HL-60 (cell line): ENCODE measurements around the gene LRFN5.

ENCODE experiments used
- DNase-seq, 2 experiments: peaks; one replicate each; pipeline ENCODE4 v3.0.0-alpha.2; 2010 to 2020; ENCODE audit warnings: low read depth in 1 of 2, low spot score in 1 of 2
- H3K27ac ChIP-seq: fragments of 250-450 bp; sonication (Bioruptor Pico); replicated peaks from 2 replicates; pipeline ENCODE4 v1.5.1; 2020; ENCODE audit warnings: mild to moderate bottlenecking, moderate library complexity
- H3K27me3 ChIP-seq: fragments of 250-450 bp; sonication (Bioruptor Pico); 2 replicates; pipeline ENCODE4 v1.5.1; 2021; ENCODE audit warnings: mild to moderate bottlenecking, moderate library complexity; ENCODE audit not compliant: insufficient read depth, poor library complexity, severe bottlenecking
- H3K4me3 ChIP-seq: replicated peaks from 2 replicates; pipeline ENCODE4 v1.5.1; 2011; ENCODE audit warnings: mild to moderate bottlenecking, control low read depth, low read length; ENCODE audit not compliant: insufficient read depth
- CTCF ChIP-seq: IDR thresholded peaks from one replicate; pipeline ENCODE4 v1.5.1; 2011; ENCODE audit warnings: low read length, control low read depth, inconsistent platforms; ENCODE audit not compliant: insufficient read depth
- GABPA ChIP-seq: IDR thresholded peaks from 2 replicates; pipeline ENCODE4 v1.6.1; 2012; ENCODE audit warnings: low read depth
- POLR2AphosphoS5 ChIP-seq: IDR thresholded peaks from 2 replicates; pipeline ENCODE4 v1.6.1; 2012; ENCODE audit warnings: low read depth
- REST ChIP-seq: IDR thresholded peaks from 2 replicates; pipeline ENCODE4 v1.6.1; 2012; ENCODE audit warnings: low read depth; ENCODE audit not compliant: insufficient replicate concordance
- SPI1 ChIP-seq: IDR thresholded peaks from 2 replicates; pipeline ENCODE4 v1.6.1; 2012; ENCODE audit warnings: low read depth, mild to moderate bottlenecking, borderline replicate concordance

Gene LRFN5

DNA sequence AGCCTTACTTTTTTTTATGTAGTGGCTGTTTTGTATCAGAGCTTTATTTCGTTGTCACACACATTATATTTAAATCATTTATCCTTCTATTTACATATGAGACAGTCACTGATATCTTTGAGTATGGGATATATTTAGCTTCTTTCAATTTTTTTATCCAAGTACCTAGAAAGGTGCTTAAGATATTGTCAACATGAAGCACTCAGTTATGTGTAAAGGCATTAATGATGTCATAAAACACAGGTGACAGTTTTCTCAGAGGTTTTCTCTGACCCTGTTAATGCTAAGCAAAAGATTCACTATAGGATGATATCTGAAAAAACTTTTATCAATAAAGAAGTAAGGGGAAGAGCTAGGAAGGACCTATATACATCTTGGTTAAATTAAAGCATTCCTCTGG, 23.2 kb downstream of the LRFN5 start:
- no peak for DNase-seq
- H3K27ac ChIP-seq = no peak overlapping the region
- no peak for TF ChIP-seq REST
- no peak for TF ChIP-seq CTCF
- no peak for TF ChIP-seq GABPA
- TF ChIP-seq SPI1 = no peak
- TF ChIP-seq POLR2AphosphoS5 = no peak
- H3K27me3 ChIP-seq = no peaks in the 10 kb centered on the region
- no peak overlapping the region for H3K4me3 ChIP-seq

- Histone ChIP-seq H3K4me3 (no peak overlapping the region), H3K27me3 (no peaks in the 10 kb centered on the region), H3K27ac (no peak overlapping the region)
- no peak for TF ChIP-seq CTCF
- TF ChIP-seq SPI1 = no peak
- TF ChIP-seq REST = no peak
- TF ChIP-seq POLR2AphosphoS5 = no peak
- no peak for TF ChIP-seq GABPA
- no peak for DNase-seq
Observed at GRCh38 chr14:41634286-41634685, 27.6 kb downstream of the LRFN5 start.

DNA sequence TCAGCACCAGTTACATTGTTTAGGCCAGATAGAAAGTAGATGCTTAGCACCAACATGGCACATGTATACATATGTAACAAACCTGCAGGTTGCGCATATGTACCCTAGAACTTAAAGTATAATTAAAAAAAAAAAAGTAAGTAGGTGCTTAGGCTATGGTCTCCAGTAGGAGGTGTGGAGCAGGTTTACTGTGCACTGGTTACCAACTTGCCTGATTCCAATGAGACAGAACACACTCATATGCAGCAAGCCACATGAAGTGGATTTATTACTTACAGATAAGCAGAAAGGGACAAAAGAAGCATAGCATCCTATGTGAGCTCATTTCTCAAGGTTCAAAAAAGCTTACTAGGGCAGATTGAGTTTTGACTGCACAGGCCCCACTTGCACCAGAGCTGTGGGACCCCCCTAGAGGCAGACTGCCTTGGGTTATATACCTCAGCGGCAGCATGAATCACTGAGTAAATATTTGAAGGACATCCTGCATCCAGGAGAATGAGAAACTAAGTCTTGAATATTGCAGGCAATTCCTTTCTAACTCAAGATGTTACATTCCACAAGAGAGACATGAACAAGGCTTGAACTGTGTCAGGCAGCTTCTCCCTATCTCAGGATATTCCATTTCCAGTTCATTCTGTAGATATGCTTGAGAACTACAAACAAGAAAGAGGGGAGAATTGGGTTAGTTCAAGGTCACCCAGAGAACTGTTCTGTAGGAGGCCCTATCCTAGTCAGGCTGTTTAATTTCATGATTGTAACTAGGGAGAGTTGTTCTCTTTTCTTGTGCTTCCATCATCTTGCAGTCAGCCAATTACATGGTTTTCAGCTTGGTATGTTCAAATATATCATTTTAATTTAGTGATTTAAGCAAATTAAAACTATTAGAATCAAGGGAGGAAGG, 30.1 kb downstream of the LRFN5 start:
- DNase-seq = no peak
- Histone ChIP-seq H3K27ac (no peak overlapping the region), H3K4me3 (no peak overlapping the region), H3K27me3 (no peaks in the 10 kb centered on the region)
- no peak for TF ChIP-seq POLR2AphosphoS5
- TF ChIP-seq REST = no peak
- no peak for TF ChIP-seq SPI1
- TF ChIP-seq CTCF = no peak
- no peak for TF ChIP-seq GABPA
